Naive B cell (primary cell): ENCODE results near the gene MKLN1. TPM values are rescaled to one million over a fixed set of nuclear protein-coding genes. Genes with fewer than 3 reads are reported as not detected.
"Not testable (repeated sequence)": the region's sequence is repeated elsewhere in the genome, so short reads cannot be mapped to it uniquely, and the experiment has no call there.

Experiments used
- ATAC-seq, 2 donors: fragments of 150-1000 bp; cut with Tn5 transposase; 2 replicates each; pipeline ENCODE4 v1.10.0; 2021; ENCODE audit warnings: low read depth in 2 of 2, mild to moderate bottlenecking in 2 of 2, moderate library complexity in 2 of 2
- DNase-seq: peaks from one replicate; pipeline ENCODE4 v3.0.0; 2022
- H3K27ac Mint-ChIP-seq, 6 donors: one replicate each; pipeline ENCODE4 v1.8.0; 2020 to 2022; ENCODE audit warnings: mild to moderate bottlenecking in 6 of 6, mixed read lengths in 6 of 6, moderate library complexity in 5 of 6, inconsistent platforms in 2 of 6
- H3K27me3 Mint-ChIP-seq, 3 donors: one replicate each; pipeline ENCODE4 v1.8.0; 2021 to 2022; ENCODE audit warnings: mixed read lengths in 3 of 3, mild to moderate bottlenecking in 1 of 3
- H3K36me3 Mint-ChIP-seq, 2 donors: one replicate each; pipeline ENCODE4 v1.8.0; 2020 to 2022; ENCODE audit warnings: mixed read lengths in 2 of 2, inconsistent platforms in 1 of 2, mild to moderate bottlenecking in 1 of 2
- H3K4me1 Mint-ChIP-seq, 3 donors: one replicate each; pipeline ENCODE4 v1.8.0; 2020 to 2022; ENCODE audit warnings: mixed read lengths in 3 of 3, inconsistent platforms in 1 of 3, mild to moderate bottlenecking in 1 of 3, moderate library complexity in 1 of 3
- H3K4me3 Mint-ChIP-seq, 8 donors: one replicate each; pipeline ENCODE4 v1.8.0; 2020 to 2022; ENCODE audit warnings: mild to moderate bottlenecking in 8 of 8, mixed read lengths in 8 of 8, moderate library complexity in 8 of 8, inconsistent platforms in 2 of 8
- H3K9me3 Mint-ChIP-seq, 7 donors: one replicate each; pipeline ENCODE4 v1.8.0; 2020 to 2022; ENCODE audit warnings: mixed read lengths in 7 of 7, mild to moderate bottlenecking in 5 of 7, inconsistent platforms in 2 of 7, moderate library complexity in 1 of 7
- polyA plus RNA-seq, 6 donors: library from polyadenylated mRNA; unstranded; fragments of 300-500 nt; fragmentation: Illumina TruSeq; gene quantifications; one replicate each; pipeline ENCODE4 v1.2.3, GENCODE V29; 2021; ENCODE audit warnings: low read depth in 6 of 6

The MKLN1 gene
- polyA plus RNA-seq, 6 donors from 2014 or later = 19.6 to 39.8 (median 26.0) TPM

GRCh38 chr7:131443496-131443895 lies 115.8 kb downstream of the MKLN1 start:
- Mint-ChIP-seq H3K9me3 (no peaks in the 10 kb centered on the region), H3K4me3 (no peak overlapping the region), H3K4me1 (peaks cover 0 to 4% (median 0%) of the 10 kb centered on the region in 3 donors), H3K27me3 (no peaks in the 10 kb centered on the region), H3K36me3 (peaks cover 32 to 41% of the 10 kb centered on the region in 2 donors), H3K27ac (no peak overlapping the region)
- no peak for ATAC-seq
- DNase-seq = no peak

GRCh38 chr7:131444683-131445082 lies 117.0 kb downstream of the MKLN1 start:
- DNase-seq = no peak
- Mint-ChIP-seq H3K9me3 (no peaks in the 10 kb centered on the region), H3K4me3 (no peak overlapping the region), H3K36me3 (peaks cover 39 to 41% of the 10 kb centered on the region in 2 donors), H3K27ac (peak overlapping the region in 1 of 6 donors; percentile 61), H3K4me1 (peaks cover 0 to 4% (median 0%) of the 10 kb centered on the region in 3 donors), H3K27me3 (no peaks in the 10 kb centered on the region)
- ATAC-seq = no peak

GRCh38 chr7:131449373-131449902 lies 121.8 kb downstream of the MKLN1 start:
- H3K4me3 Mint-ChIP-seq = no peak overlapping the region
- ATAC-seq = no peak
- H3K4me1 Mint-ChIP-seq = peaks cover under 1 to 3% (median 2%) of the 10 kb centered on the region in 3 donors
- no peaks in the 10 kb centered on the region for H3K27me3 Mint-ChIP-seq
- no peaks in the 10 kb centered on the region for H3K9me3 Mint-ChIP-seq
- peak overlapping the region in 1 of 6 donors; percentile 5 for H3K27ac Mint-ChIP-seq
- peaks cover 20 to 38% of the 10 kb centered on the region in 2 donors for H3K36me3 Mint-ChIP-seq
- DNase-seq = no peak

GRCh38 chr7:131454498-131454897 lies 126.8 kb downstream of the MKLN1 start:
- DNase-seq (no peak), ATAC-seq (no peak)
- Mint-ChIP-seq H3K27ac (peak overlapping the region in 1 of 6 donors; percentile 38), H3K9me3 (peaks cover 0 to 1% (median 0%) of the 10 kb centered on the region in 7 donors), H3K4me3 (no peak overlapping the region), H3K4me1 (peaks cover 7 to 14% (median 11%) of the 10 kb centered on the region in 3 donors), H3K27me3 (no peaks in the 10 kb centered on the region), H3K36me3 (peaks cover 22 to 28% of the 10 kb centered on the region in 2 donors)

GRCh38 chr7:131455001-131455400 lies 127.3 kb downstream of the MKLN1 start:
- no peak for ATAC-seq
- Mint-ChIP-seq H3K27me3 (no peaks in the 10 kb centered on the region), H3K4me1 (peaks cover 7 to 14% (median 11%) of the 10 kb centered on the region in 3 donors), H3K9me3 (peaks cover 0 to 1% (median 0%) of the 10 kb centered on the region in 7 donors), H3K36me3 (peaks cover 20 to 30% of the 10 kb centered on the region in 2 donors), H3K27ac (peak overlapping the region in 2 of 6 donors; percentile 18 to 38), H3K4me3 (no peak overlapping the region)
- DNase-seq = no peak

- Mint-ChIP-seq H3K36me3 (peaks cover 19 to 32% of the 10 kb centered on the region in 2 donors), H3K27me3 (no peaks in the 10 kb centered on the region), H3K9me3 (peaks cover 0 to 1% (median 0%) of the 10 kb centered on the region in 7 donors), H3K4me1 (peaks cover 7 to 14% (median 11%) of the 10 kb centered on the region in 3 donors), H3K4me3 (no peak overlapping the region), H3K27ac (peak overlapping the region in 1 of 6 donors; percentile 24)
- DNase-seq (no peak), ATAC-seq (no peak)
These were observed 127.9 kb downstream of the MKLN1 start for GRCh38 chr7:131455546-131455945.

GRCh38 chr7:131456338-131456737 lies 128.7 kb downstream of the MKLN1 start:
- DNase-seq (no peak), ATAC-seq (no peak)
- Mint-ChIP-seq H3K9me3 (peaks cover 0 to 1% (median 0%) of the 10 kb centered on the region in 7 donors), H3K4me3 (peak overlapping the region in 1 of 8 donors; percentile 2), H3K36me3 (peaks cover 15 to 29% of the 10 kb centered on the region in 2 donors), H3K27me3 (no peaks in the 10 kb centered on the region), H3K27ac (no peak overlapping the region), H3K4me1 (peaks cover 7 to 14% (median 11%) of the 10 kb centered on the region in 3 donors)

GRCh38 chr7:131459256-131459655 lies 131.6 kb downstream of the MKLN1 start:
- Mint-ChIP-seq H3K4me3 (no peak overlapping the region), H3K27ac (peak overlapping the region in 1 of 6 donors; percentile 67), H3K36me3 (peaks cover 23 to 41% of the 10 kb centered on the region in 2 donors), H3K27me3 (no peaks in the 10 kb centered on the region), H3K4me1 (peaks cover 7 to 14% (median 9%) of the 10 kb centered on the region in 3 donors), H3K9me3 (peaks cover 0 to 1% (median 0%) of the 10 kb centered on the region in 7 donors)
- DNase-seq (no peak), ATAC-seq (no peak)

GRCh38 chr7:131462059-131462458 lies 134.4 kb downstream of the MKLN1 start:
- Mint-ChIP-seq H3K4me1 (no peaks in the 10 kb centered on the region), H3K4me3 (no peak overlapping the region), H3K36me3 (peaks cover 22 to 26% of the 10 kb centered on the region in 2 donors), H3K9me3 (peaks cover 0 to 1% (median 0%) of the 10 kb centered on the region in 7 donors), H3K27me3 (no peaks in the 10 kb centered on the region), H3K27ac (peak overlapping the region in 1 of 6 donors; percentile 58)
- DNase-seq (no peak), ATAC-seq (no peak)

- Mint-ChIP-seq H3K27ac (peak overlapping the region in 1 of 6 donors; percentile 58), H3K36me3 (peaks cover 23 to 32% of the 10 kb centered on the region in 2 donors)
- not testable (repeated sequence) for H3K4me3 Mint-ChIP-seq, ATAC-seq, DNase-seq, H3K27me3 Mint-ChIP-seq, H3K4me1 Mint-ChIP-seq, H3K9me3 Mint-ChIP-seq
These were observed 135.0 kb downstream of the MKLN1 start for GRCh38 chr7:131462715-131463114.

- DNase-seq = no peak
- no peak for ATAC-seq
- H3K27me3 Mint-ChIP-seq = no peaks in the 10 kb centered on the region
- H3K36me3 Mint-ChIP-seq = peaks cover 30 to 41% of the 10 kb centered on the region in 2 donors
- H3K4me1 Mint-ChIP-seq = no peaks in the 10 kb centered on the region
- no peaks in the 10 kb centered on the region for H3K9me3 Mint-ChIP-seq
- no peak overlapping the region for H3K27ac Mint-ChIP-seq
- no peak overlapping the region for H3K4me3 Mint-ChIP-seq
These were observed 139.2 kb downstream of the MKLN1 start for GRCh38 chr7:131466735-131467365.

GRCh38 chr7:131467788-131468187 lies 140.1 kb downstream of the MKLN1 start:
- no peaks in the 10 kb centered on the region for H3K4me1 Mint-ChIP-seq
- ATAC-seq = no peak
- H3K9me3 Mint-ChIP-seq = no peaks in the 10 kb centered on the region
- H3K27ac Mint-ChIP-seq = no peak overlapping the region
- H3K27me3 Mint-ChIP-seq = no peaks in the 10 kb centered on the region
- peaks cover 29 to 41% of the 10 kb centered on the region in 2 donors for H3K36me3 Mint-ChIP-seq
- H3K4me3 Mint-ChIP-seq = no peak overlapping the region
- DNase-seq = no peak

- H3K27ac Mint-ChIP-seq = no peak overlapping the region
- peaks cover 0 to 10% (median 0%) of the 10 kb centered on the region in 7 donors for H3K9me3 Mint-ChIP-seq
- H3K4me3 Mint-ChIP-seq = no peak overlapping the region
- no peak for ATAC-seq
- peaks cover 35 to 42% of the 10 kb centered on the region in 2 donors for H3K36me3 Mint-ChIP-seq
- no peak for DNase-seq
- no peaks in the 10 kb centered on the region for H3K27me3 Mint-ChIP-seq
- no peaks in the 10 kb centered on the region for H3K4me1 Mint-ChIP-seq
These were observed 143.8 kb downstream of the MKLN1 start for GRCh38 chr7:131471250-131472004.
